ENCODE results near the gene CDIP1.

CDIP1 gene

GRCh38 chr16:4467916-4468315 is 70.7 kb downstream of the CDIP1 start:
- Histone ChIP-seq H3K27me3 (ENCODE audit: insufficient read depth, poor library complexity, severe bottlenecking) (no peaks in the 10 kb centered on the region), H3K4me3 (replicated peaks; ENCODE audit: insufficient read depth, low read length) (no peak overlapping the region), H3K27ac (replicated peaks) (no peak overlapping the region)
- DNase-seq (ENCODE audit: low read depth in 1 of 2, low spot score in 1 of 2) = no peak
- TF ChIP-seq SPI1 (IDR thresholded peaks at IDR 0.05; ENCODE audit: borderline replicate concordance, low read depth) (no peak), POLR2AphosphoS5 (IDR thresholded peaks at IDR 0.05; ENCODE audit: low read depth) (no peak), GABPA (IDR thresholded peaks at IDR 0.05; ENCODE audit: low read depth) (no peak), CTCF (IDR thresholded peaks at IDR 0.05; ENCODE audit: insufficient read depth, low read length) (no peak)
- TF ChIP-seq, protein P1, sequence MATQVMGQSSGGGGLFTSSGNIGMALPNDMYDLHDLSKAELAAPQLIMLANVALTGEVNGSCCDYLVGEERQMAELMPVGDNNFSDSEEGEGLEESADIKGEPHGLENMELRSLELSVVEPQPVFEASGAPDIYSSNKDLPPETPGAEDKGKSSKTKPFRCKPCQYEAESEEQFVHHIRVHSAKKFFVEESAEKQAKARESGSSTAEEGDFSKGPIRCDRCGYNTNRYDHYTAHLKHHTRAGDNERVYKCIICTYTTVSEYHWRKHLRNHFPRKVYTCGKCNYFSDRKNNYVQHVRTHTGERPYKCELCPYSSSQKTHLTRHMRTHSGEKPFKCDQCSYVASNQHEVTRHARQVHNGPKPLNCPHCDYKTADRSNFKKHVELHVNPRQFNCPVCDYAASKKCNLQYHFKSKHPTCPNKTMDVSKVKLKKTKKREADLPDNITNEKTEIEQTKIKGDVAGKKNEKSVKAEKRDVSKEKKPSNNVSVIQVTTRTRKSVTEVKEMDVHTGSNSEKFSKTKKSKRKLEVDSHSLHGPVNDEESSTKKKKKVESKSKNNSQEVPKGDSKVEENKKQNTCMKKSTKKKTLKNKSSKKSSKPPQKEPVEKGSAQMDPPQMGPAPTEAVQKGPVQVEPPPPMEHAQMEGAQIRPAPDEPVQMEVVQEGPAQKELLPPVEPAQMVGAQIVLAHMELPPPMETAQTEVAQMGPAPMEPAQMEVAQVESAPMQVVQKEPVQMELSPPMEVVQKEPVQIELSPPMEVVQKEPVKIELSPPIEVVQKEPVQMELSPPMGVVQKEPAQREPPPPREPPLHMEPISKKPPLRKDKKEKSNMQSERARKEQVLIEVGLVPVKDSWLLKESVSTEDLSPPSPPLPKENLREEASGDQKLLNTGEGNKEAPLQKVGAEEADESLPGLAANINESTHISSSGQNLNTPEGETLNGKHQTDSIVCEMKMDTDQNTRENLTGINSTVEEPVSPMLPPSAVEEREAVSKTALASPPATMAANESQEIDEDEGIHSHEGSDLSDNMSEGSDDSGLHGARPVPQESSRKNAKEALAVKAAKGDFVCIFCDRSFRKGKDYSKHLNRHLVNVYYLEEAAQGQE (IDR thresholded peaks at IDR 0.05; ENCODE audit: insufficient replicate concordance, low read depth) = no peak

GRCh38 chr16:4465977-4466779 is 72.4 kb downstream of the CDIP1 start:
- no peaks in the 10 kb centered on the region for H3K27me3 ChIP-seq (ENCODE audit: insufficient read depth, poor library complexity, severe bottlenecking)
- peak; percentile 90 to 91 for DNase-seq (ENCODE audit: low read depth in 1 of 2, low spot score in 1 of 2)
- TF ChIP-seq GABPA (IDR thresholded peaks at IDR 0.05; ENCODE audit: low read depth) (no peak), POLR2AphosphoS5 (IDR thresholded peaks at IDR 0.05; ENCODE audit: low read depth) (peak; percentile 66; the same call in 1 of the 2 replicates), CTCF (IDR thresholded peaks at IDR 0.05; ENCODE audit: insufficient read depth, low read length) (no peak)
- H3K27ac ChIP-seq (replicated peaks) = peak overlapping the region; percentile 81
- no peak overlapping the region for H3K4me3 ChIP-seq (replicated peaks; ENCODE audit: insufficient read depth, low read length)

GRCh38 chr16:4463522-4464163 is 74.9 kb downstream of the CDIP1 start:
- TF ChIP-seq GABPA (IDR thresholded peaks at IDR 0.05; ENCODE audit: low read depth) = no peak
- TF ChIP-seq POLR2AphosphoS5 (IDR thresholded peaks at IDR 0.05; ENCODE audit: low read depth) = no peak
- no peak for TF ChIP-seq SPI1 (IDR thresholded peaks at IDR 0.05; ENCODE audit: borderline replicate concordance, low read depth)
- TF ChIP-seq, protein P1 (IDR thresholded peaks at IDR 0.05; ENCODE audit: insufficient replicate concordance, low read depth) = no peak
- no peak for TF ChIP-seq CTCF (IDR thresholded peaks at IDR 0.05; ENCODE audit: insufficient read depth, low read length)
- H3K4me3 ChIP-seq (replicated peaks; ENCODE audit: insufficient read depth, low read length) = no peak overlapping the region
- DNase-seq (ENCODE audit: low read depth in 1 of 2, low spot score in 1 of 2) = no peak
- no peaks in the 10 kb centered on the region for H3K27me3 ChIP-seq (ENCODE audit: insufficient read depth, poor library complexity, severe bottlenecking)
- H3K27ac ChIP-seq (replicated peaks) = no peak overlapping the region

All from HL-60 (cell line).